HCT116 (cell line): Measurements from ENCODE around the gene MRGPRX3. TPM values are rescaled to one million over a fixed set of nuclear protein-coding genes. Genes with fewer than 3 reads are reported as not detected.
A peak's percentile ranks its signal among the peaks of the same experiment; 100 is the strongest.

ENCODE experiments used
- ATAC-seq: fragments of 200-7000 bp; cut with Tn5 transposase; 2 replicates; pipeline ENCODE4 v1.9.1; 2020; ENCODE audit warnings: mild to moderate bottlenecking, moderate library complexity
- BruUV-seq: library from RNA; stranded (reverse); fragments of 400-500 nt; replicated peaks from 2 replicates; lab custom pipeline; 2021; lab: Mats Ljungman, UMichigan
- CTCF ChIA-PET: fragments of 300-600 bp; sonication (Branson Sonifier 250); formaldehyde crosslinking; loops from one replicate; lab custom pipeline; 2021; ENCODE audit warnings: antibody characterized with exemption; lab: Charles Lee
- POLR2A ChIA-PET: fragments of 300-600, 350-600 bp; sonication (Branson Sonifier 250); formaldehyde crosslinking; loops from one replicate; lab custom pipeline; 2021; ENCODE audit warnings: antibody characterized with exemption; lab: Charles Lee
- RAD21 ChIA-PET, 2 experiments: fragments of 300-600 bp; sonication (Branson Sonifier 250); formaldehyde crosslinking; loops; one replicate each; lab custom pipeline; 2023; ENCODE audit warnings: low total read pairs in 2 of 2; ENCODE audit not compliant: uncharacterized antibody in 2 of 2, unreplicated experiment in 2 of 2, low non-redundant PET in 1 of 2; lab: Charles Lee
- DNase-seq: peaks from one replicate; pipeline ENCODE4 v3.0.0-alpha.2; 2010; ENCODE audit warnings: low read depth, low spot score
- H2AFZ ChIP-seq: fragments of 200-600 bp; shearing (Covaris generic), sonication (generic); 2 replicates; pipeline ENCODE4 v1.6.1; 2017; ENCODE audit warnings: low read depth, mixed run types, mixed read lengths, antibody characterized with exemption, low read length; ENCODE audit not compliant: poor library complexity, severe bottlenecking
- H3K27ac ChIP-seq: 2 replicates; pipeline ENCODE4 v1.5.1; 2012; ENCODE audit warnings: low read depth, low read length
- H3K27me3 ChIP-seq: fragments of 200-600 bp; sonication (generic); 2 replicates; pipeline ENCODE4 v1.6.1; 2016; ENCODE audit warnings: mixed run types, low read length, mixed read lengths; ENCODE audit not compliant: insufficient read depth
- H3K36me3 ChIP-seq, 2 experiments: fragments of 200-500 bp in 1 of 2; fragments of 200-600 bp in 1 of 2; sonication (Bioruptor generic) in 1 of 2; sonication (generic) in 1 of 2; 2 replicates each; pipeline versions ENCODE4 v1.5.1 to v1.6.1; 2014 to 2016; ENCODE audit warnings: low read length in 2 of 2, inconsistent platforms in 1 of 2, mixed read lengths in 1 of 2, mixed run types in 1 of 2; ENCODE audit not compliant: insufficient read depth in 2 of 2, control insufficient read depth in 1 of 2
- H3K4me1 ChIP-seq, 2 experiments: fragments of 200-600 bp in 1 of 2; sonication (generic) in 1 of 2; 2 replicates each; pipeline versions ENCODE4 v1.5.1 to v1.6.1; 2012 to 2017; ENCODE audit warnings: low read length in 2 of 2, inconsistent platforms in 1 of 2, mild to moderate bottlenecking in 1 of 2, mixed read lengths in 1 of 2, mixed run types in 1 of 2, moderate library complexity in 1 of 2; ENCODE audit not compliant: insufficient read depth in 2 of 2, control insufficient read depth in 1 of 2
- H3K4me2 ChIP-seq: fragments of 200-600 bp; sonication (generic); 2 replicates; pipeline ENCODE4 v1.6.1; 2017; ENCODE audit warnings: mixed run types, low read length, mixed read lengths
- H3K4me3 ChIP-seq, 2 experiments: fragments of 200-600 bp in 1 of 2; sonication (generic) in 1 of 2; replicated peaks in 1 of 2; 2 replicates each; pipeline ENCODE4 v1.5.1; 2011 to 2016; ENCODE audit warnings: low read length in 2 of 2, control low read depth in 1 of 2, low read depth in 1 of 2, mild to moderate bottlenecking in 1 of 2, mixed read lengths in 1 of 2, mixed run types in 1 of 2
- H3K79me2 ChIP-seq: fragments of 200-600 bp; sonication (generic); 2 replicates; pipeline ENCODE4 v1.6.1; 2017; ENCODE audit warnings: mild to moderate bottlenecking, mixed run types, low read length, moderate library complexity, mixed read lengths; ENCODE audit not compliant: insufficient read depth
- H3K9ac ChIP-seq: fragments of 200-600 bp; sonication (generic); 2 replicates; pipeline ENCODE4 v1.6.1; 2016; ENCODE audit warnings: low read length, mixed read lengths
- H3K9me2 ChIP-seq: fragments of 200-600 bp; sonication (generic), shearing (Covaris generic); 2 replicates; pipeline ENCODE4 v1.6.1; 2017; ENCODE audit warnings: mixed run types, mild to moderate bottlenecking, moderate library complexity; ENCODE audit not compliant: insufficient read depth
- H3K9me3 ChIP-seq, 2 experiments: fragments of 200-500 bp in 1 of 2; fragments of 200-600 bp in 1 of 2; sonication (Bioruptor generic) in 1 of 2; sonication (generic) in 1 of 2; 2 replicates each; pipeline ENCODE4 v1.6.1; 2014 to 2017; ENCODE audit warnings: low read length in 2 of 2, mixed read lengths in 2 of 2, inconsistent platforms in 1 of 2, low read depth in 1 of 2, mild to moderate bottlenecking in 1 of 2, mixed run types in 1 of 2, moderate library complexity in 1 of 2; ENCODE audit not compliant: control insufficient read depth in 1 of 2, insufficient read depth in 1 of 2
- H4K20me1 ChIP-seq: fragments of 200-600 bp; sonication (generic), shearing (Covaris generic); 2 replicates; pipeline ENCODE4 v1.6.1; 2017; ENCODE audit warnings: mixed run types, mild to moderate bottlenecking, moderate library complexity; ENCODE audit not compliant: insufficient read depth
- POLR2A ChIP-seq: IDR thresholded peaks from 2 replicates; pipeline ENCODE4 v1.7.0; 2011; ENCODE audit warnings: borderline replicate concordance; ENCODE audit not compliant: insufficient read depth, insufficient read length; ENCODE audit errors: extremely low read depth
- RAD21 ChIP-seq: IDR thresholded peaks from 2 replicates; pipeline ENCODE4 v1.6.1; 2012; ENCODE audit warnings: low read depth, mild to moderate bottlenecking
- TCF7L2 ChIP-seq: IDR thresholded peaks from 2 replicates; pipeline ENCODE4 v1.7.0; 2011; ENCODE audit warnings: borderline replicate concordance, inconsistent platforms; ENCODE audit not compliant: insufficient read depth, insufficient read length; ENCODE audit errors: extremely low read depth
- YY1 ChIP-seq: IDR thresholded peaks from 2 replicates; pipeline ENCODE4 v1.6.1; 2011; ENCODE audit warnings: low read length, low read depth, moderate library complexity, mild to moderate bottlenecking; ENCODE audit not compliant: insufficient replicate concordance; ENCODE audit errors: extremely low read depth
- intact Hi-C: fragments of 100-400 bp; cut with micrococcal nuclease; formaldehyde crosslinking; loops from 2 replicates; pipeline ENCODE4 v1.10.0; 2022
- total RNA-seq: library from RNA; stranded (reverse); gene quantifications from one replicate; pipeline ENCODE4 v1.2.1, GENCODE V29; 2021; ENCODE audit not compliant: unreplicated experiment
- TF ChIP-seq, protein P1 (sequence below): IDR thresholded peaks from 2 replicates; pipeline ENCODE4 v1.6.1; 2012; ENCODE audit warnings: low read depth
- TF ChIP-seq, protein P2 (sequence below), 3 experiments: fragments of 200-600 bp in 1 of 3; sonication (generic) in 1 of 3; IDR thresholded peaks in 2 of 3; conservative IDR thresholded peaks in 1 of 3; 2 replicates each; pipeline ENCODE4 v1.5.1; 2012 to 2017; ENCODE audit warnings: low read depth in 2 of 3, low read length in 2 of 3, antibody characterized with exemption in 1 of 3, borderline replicate concordance in 1 of 3, control low read depth in 1 of 3, mild to moderate bottlenecking in 1 of 3, mixed read lengths in 1 of 3, mixed run types in 1 of 3, moderate library complexity in 1 of 3; ENCODE audit not compliant: insufficient read depth in 1 of 3

MRGPRX3 gene
- total RNA-seq, 1 experiment from 2014 or later = not detected

DNA sequence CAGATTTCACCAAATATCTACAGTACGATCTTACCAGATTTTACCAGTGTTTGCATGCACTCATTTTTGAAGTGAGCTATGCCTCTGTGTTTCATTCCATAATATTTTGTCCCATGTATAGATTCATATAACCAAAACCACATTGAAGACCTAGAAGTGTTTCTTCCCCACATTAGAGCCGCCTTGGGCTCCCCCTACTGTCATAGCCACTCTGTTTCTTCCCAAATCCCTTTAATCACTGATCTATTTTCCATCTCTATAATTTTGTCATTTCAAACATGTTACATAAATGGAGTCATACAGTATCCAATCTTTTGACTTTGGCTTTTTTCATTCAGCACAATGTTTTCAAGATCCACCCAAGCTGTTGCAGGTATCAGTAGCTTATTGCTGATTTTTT lies 12.7 kb downstream of the MRGPRX3 start:
- no peak for DNase-seq
- no peak overlapping the region for H3K27ac ChIP-seq
- CTCF ChIA-PET = interaction anchor here (0.7 to 1.6 kb wide), 3 partner anchors 29 to 99 kb away, joined by 3 to 9 read pairs (median 4); no protein-coding TSS in a partner anchor

More for the DNA sequence above, 12.7 kb downstream of the MRGPRX3 start:
- TF ChIP-seq, protein P1, sequence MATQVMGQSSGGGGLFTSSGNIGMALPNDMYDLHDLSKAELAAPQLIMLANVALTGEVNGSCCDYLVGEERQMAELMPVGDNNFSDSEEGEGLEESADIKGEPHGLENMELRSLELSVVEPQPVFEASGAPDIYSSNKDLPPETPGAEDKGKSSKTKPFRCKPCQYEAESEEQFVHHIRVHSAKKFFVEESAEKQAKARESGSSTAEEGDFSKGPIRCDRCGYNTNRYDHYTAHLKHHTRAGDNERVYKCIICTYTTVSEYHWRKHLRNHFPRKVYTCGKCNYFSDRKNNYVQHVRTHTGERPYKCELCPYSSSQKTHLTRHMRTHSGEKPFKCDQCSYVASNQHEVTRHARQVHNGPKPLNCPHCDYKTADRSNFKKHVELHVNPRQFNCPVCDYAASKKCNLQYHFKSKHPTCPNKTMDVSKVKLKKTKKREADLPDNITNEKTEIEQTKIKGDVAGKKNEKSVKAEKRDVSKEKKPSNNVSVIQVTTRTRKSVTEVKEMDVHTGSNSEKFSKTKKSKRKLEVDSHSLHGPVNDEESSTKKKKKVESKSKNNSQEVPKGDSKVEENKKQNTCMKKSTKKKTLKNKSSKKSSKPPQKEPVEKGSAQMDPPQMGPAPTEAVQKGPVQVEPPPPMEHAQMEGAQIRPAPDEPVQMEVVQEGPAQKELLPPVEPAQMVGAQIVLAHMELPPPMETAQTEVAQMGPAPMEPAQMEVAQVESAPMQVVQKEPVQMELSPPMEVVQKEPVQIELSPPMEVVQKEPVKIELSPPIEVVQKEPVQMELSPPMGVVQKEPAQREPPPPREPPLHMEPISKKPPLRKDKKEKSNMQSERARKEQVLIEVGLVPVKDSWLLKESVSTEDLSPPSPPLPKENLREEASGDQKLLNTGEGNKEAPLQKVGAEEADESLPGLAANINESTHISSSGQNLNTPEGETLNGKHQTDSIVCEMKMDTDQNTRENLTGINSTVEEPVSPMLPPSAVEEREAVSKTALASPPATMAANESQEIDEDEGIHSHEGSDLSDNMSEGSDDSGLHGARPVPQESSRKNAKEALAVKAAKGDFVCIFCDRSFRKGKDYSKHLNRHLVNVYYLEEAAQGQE = no peak
- no peak for TF ChIP-seq YY1
- TF ChIP-seq POLR2A = no peak
- TF ChIP-seq RAD21 = peak; percentile 40
- TF ChIP-seq, protein P2, sequence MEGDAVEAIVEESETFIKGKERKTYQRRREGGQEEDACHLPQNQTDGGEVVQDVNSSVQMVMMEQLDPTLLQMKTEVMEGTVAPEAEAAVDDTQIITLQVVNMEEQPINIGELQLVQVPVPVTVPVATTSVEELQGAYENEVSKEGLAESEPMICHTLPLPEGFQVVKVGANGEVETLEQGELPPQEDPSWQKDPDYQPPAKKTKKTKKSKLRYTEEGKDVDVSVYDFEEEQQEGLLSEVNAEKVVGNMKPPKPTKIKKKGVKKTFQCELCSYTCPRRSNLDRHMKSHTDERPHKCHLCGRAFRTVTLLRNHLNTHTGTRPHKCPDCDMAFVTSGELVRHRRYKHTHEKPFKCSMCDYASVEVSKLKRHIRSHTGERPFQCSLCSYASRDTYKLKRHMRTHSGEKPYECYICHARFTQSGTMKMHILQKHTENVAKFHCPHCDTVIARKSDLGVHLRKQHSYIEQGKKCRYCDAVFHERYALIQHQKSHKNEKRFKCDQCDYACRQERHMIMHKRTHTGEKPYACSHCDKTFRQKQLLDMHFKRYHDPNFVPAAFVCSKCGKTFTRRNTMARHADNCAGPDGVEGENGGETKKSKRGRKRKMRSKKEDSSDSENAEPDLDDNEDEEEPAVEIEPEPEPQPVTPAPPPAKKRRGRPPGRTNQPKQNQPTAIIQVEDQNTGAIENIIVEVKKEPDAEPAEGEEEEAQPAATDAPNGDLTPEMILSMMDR (IDR thresholded peaks at IDR 0.05 in 2 of 3, conservative IDR thresholded peaks at IDR 0.05 in 1 of 3; ENCODE audit: borderline replicate concordance in 1 of 3, insufficient read depth in 1 of 3, low read depth in 2 of 3, low read length in 2 of 3) = peak in 2 of 3 experiments; percentile 26 to 58; a peak in 3 of 6 replicates
- no peak for TF ChIP-seq TCF7L2
- TF ChIP-seq, all 23 proteins: peak for 2
- Histone ChIP-seq H3K9ac (no peak overlapping the region), H3K9me2 (no peaks in the 10 kb centered on the region), H3K4me1 (peaks cover 0 to 11% of the 10 kb centered on the region in 2 experiments; a peak in 2 of 4 replicates), H3K9me3 (no peaks in the 10 kb centered on the region), H2AFZ (peak overlapping the region; percentile 2), H3K36me3 (no peaks in the 10 kb centered on the region), H3K27me3 (no peaks in the 10 kb centered on the region), H4K20me1 (no peaks in the 10 kb centered on the region), H3K79me2 (no peaks in the 10 kb centered on the region), H3K4me2 (no peak overlapping the region), H3K4me3 (no peak overlapping the region)
- RAD21 ChIA-PET = no interaction called here
- intact Hi-C loops = no loop called here
- no TSS peak for BruUV-seq
- POLR2A ChIA-PET = no interaction called here
- peak; percentile 64; the same call in 1 of the 2 replicates for ATAC-seq
